ENCODE data around the gene ATP8B2. TPM values are rescaled to one million over a fixed set of nuclear protein-coding genes. Genes with fewer than 3 reads are reported as not detected.
A peak's percentile ranks its signal among the peaks of the same experiment; 100 is the strongest.
"Not testable (repeated sequence)": the region's sequence is repeated elsewhere in the genome, so short reads cannot be mapped to it uniquely, and the experiment has no call there.

ATP8B2 gene
- total RNA-seq, 1 experiment from 2014 or later: 50.0 TPM

DNA sequence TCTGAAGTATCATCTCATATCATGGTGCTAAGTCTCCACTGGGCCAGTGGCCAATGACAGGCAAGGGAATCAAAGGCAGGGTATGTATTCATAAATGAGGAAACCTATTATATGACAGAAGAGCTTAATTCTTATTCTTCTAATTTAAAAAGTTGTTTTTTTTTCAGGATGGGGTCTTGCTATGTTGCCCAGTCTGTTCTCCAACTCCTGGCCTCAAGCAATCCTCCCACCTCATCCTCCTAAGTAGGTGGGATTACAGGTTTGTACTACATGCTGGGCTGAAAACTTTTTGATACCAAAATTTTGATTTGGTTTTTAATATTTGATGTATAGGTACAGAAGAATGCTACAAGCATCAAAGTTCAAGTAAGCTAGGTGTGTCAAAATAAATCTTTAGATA is 35.0 kb downstream of the ATP8B2 start:
- no peak for ATAC-seq
- TF ChIP-seq ZNF121 (CRISPR knock-in tag; IDR thresholded peaks at IDR 0.05) (no peak), CREB1 (CRISPR knock-in tag; IDR thresholded peaks at IDR 0.05) (no peak), ZBTB21 (CRISPR knock-in tag; IDR thresholded peaks at IDR 0.05; ENCODE audit: borderline replicate concordance) (no peak), RELA (CRISPR knock-in tag; IDR thresholded peaks at IDR 0.05; ENCODE audit: borderline replicate concordance) (no peak)
- TF ChIP-seq, protein P1, sequence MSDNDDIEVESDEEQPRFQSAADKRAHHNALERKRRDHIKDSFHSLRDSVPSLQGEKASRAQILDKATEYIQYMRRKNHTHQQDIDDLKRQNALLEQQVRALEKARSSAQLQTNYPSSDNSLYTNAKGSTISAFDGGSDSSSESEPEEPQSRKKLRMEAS (CRISPR knock-in tag; IDR thresholded peaks at IDR 0.05): no peak
- TF ChIP-seq, protein P2, sequence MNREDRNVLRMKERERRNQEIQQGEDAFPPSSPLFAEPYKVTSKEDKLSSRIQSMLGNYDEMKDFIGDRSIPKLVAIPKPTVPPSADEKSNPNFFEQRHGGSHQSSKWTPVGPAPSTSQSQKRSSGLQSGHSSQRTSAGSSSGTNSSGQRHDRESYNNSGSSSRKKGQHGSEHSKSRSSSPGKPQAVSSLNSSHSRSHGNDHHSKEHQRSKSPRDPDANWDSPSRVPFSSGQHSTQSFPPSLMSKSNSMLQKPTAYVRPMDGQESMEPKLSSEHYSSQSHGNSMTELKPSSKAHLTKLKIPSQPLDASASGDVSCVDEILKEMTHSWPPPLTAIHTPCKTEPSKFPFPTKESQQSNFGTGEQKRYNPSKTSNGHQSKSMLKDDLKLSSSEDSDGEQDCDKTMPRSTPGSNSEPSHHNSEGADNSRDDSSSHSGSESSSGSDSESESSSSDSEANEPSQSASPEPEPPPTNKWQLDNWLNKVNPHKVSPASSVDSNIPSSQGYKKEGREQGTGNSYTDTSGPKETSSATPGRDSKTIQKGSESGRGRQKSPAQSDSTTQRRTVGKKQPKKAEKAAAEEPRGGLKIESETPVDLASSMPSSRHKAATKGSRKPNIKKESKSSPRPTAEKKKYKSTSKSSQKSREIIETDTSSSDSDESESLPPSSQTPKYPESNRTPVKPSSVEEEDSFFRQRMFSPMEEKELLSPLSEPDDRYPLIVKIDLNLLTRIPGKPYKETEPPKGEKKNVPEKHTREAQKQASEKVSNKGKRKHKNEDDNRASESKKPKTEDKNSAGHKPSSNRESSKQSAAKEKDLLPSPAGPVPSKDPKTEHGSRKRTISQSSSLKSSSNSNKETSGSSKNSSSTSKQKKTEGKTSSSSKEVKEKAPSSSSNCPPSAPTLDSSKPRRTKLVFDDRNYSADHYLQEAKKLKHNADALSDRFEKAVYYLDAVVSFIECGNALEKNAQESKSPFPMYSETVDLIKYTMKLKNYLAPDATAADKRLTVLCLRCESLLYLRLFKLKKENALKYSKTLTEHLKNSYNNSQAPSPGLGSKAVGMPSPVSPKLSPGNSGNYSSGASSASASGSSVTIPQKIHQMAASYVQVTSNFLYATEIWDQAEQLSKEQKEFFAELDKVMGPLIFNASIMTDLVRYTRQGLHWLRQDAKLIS (CRISPR knock-in tag; IDR thresholded peaks at IDR 0.05; ENCODE audit: borderline replicate concordance): no peak
- no peaks in the 10 kb centered on the region; the same call in 1 of the 2 replicates for H3K27me3 Mint-ChIP-seq (ENCODE audit: low read depth)
- no peak overlapping the region for H3K4me3 Mint-ChIP-seq
- POLR2A ChIA-PET: no interaction called here
- peaks cover 9% of the 10 kb centered on the region for H3K4me1 Mint-ChIP-seq
- DNase-seq (ENCODE audit: low spot score): no peak
- peaks cover 18% of the 10 kb centered on the region for H3K9me3 Mint-ChIP-seq
- H3K36me3 Mint-ChIP-seq: 0 out of 2 replicates have a peak, but pooled peaks cover 5% of the 10 kb centered on the region
- CTCF ChIA-PET: interaction anchor here (2.0 to 2.4 kb wide), 2 partner anchors 25 to 31 kb away, joined by 6 to 14 read pairs; no protein-coding TSS in a partner anchor
- no peak overlapping the region for H3K27ac Mint-ChIP-seq

DNA sequence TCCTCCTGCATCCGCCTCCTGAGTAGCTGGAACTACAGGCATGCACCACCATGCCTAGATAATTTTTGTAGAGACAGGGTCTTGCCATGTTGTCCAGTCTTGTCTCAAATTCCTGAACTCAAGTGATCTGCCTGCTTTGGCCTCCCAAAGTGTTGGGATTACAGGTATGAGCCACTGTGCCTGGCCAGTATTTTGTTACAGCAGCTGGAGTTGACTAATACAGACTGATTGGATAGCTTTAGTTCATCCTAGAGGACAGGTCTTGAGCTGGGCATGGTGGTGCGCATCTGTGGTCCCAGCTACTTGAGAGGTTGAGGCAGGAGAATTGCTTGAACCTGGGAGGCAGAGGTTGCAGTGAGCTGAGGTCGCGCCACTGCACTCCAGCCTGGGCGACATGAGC is 35.6 kb downstream of the ATP8B2 start:
- H3K9me3 Mint-ChIP-seq: peaks cover 18% of the 10 kb centered on the region
- CTCF ChIA-PET: interaction anchor here (1.1 to 2.4 kb wide), 3 partner anchors 15 to 32 kb away, joined by 4 to 14 read pairs (median 6); no protein-coding TSS in a partner anchor
- DNase-seq (ENCODE audit: low spot score); H3K4me3 Mint-ChIP-seq; H3K27me3 Mint-ChIP-seq (ENCODE audit: low read depth); ATAC-seq; H3K27ac Mint-ChIP-seq; POLR2A ChIA-PET; H3K4me1 Mint-ChIP-seq; H3K36me3 Mint-ChIP-seq: not testable (repeated sequence)
- TF ChIP-seq ZNF121 (CRISPR knock-in tag; IDR thresholded peaks at IDR 0.05): peak; percentile 26; the same call in 1 of the 2 replicates

DNA sequence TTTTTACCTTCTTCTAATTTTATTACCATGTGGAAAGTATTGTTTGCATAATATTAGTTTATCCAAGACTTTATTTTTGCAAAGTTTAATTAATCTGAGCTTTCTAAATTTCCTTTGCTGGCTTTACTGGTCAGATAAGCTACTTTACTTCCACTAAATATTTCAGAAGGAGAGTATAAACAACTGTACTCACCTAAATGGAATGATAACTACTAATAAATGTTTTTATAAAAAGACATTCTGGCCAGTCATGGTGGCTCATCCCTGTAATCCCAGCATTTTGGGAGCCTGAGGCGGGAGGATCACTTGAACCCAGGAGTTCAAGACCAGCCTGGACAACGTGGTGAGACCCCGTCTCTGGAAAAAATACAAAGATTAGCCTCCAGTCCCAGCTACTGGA is 36.0 kb downstream of the ATP8B2 start:
- H3K36me3 Mint-ChIP-seq: 0 out of 2 replicates have a peak, but pooled peaks cover 5% of the 10 kb centered on the region
- ATAC-seq (no peak), DNase-seq (ENCODE audit: low spot score) (no peak)
- no peaks in the 10 kb centered on the region; the same call in 1 of the 2 replicates for H3K27me3 Mint-ChIP-seq (ENCODE audit: low read depth)
- ChIA-PET CTCF (interaction anchor here (1.0 to 2.4 kb wide), 4 partner anchors 16 to 36 kb away, joined by 3 to 14 read pairs (median 5); partner anchors contain the start of gene ATP8B2), POLR2A (no interaction called here)
- peaks cover 18% of the 10 kb centered on the region for H3K9me3 Mint-ChIP-seq
- no peak overlapping the region for H3K4me3 Mint-ChIP-seq
- no peak overlapping the region for H3K27ac Mint-ChIP-seq
- peaks cover 9% of the 10 kb centered on the region for H3K4me1 Mint-ChIP-seq
- TF ChIP-seq, protein P3, sequence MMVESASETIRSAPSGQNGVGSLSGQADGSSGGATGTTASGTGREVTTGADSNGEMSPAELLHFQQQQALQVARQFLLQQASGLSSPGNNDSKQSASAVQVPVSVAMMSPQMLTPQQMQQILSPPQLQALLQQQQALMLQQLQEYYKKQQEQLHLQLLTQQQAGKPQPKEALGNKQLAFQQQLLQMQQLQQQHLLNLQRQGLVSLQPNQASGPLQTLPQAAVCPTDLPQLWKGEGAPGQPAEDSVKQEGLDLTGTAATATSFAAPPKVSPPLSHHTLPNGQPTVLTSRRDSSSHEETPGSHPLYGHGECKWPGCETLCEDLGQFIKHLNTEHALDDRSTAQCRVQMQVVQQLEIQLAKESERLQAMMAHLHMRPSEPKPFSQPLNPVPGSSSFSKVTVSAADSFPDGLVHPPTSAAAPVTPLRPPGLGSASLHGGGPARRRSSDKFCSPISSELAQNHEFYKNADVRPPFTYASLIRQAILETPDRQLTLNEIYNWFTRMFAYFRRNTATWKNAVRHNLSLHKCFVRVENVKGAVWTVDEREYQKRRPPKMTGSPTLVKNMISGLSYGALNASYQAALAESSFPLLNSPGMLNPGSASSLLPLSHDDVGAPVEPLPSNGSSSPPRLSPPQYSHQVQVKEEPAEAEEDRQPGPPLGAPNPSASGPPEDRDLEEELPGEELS (CRISPR knock-in tag; IDR thresholded peaks at IDR 0.05): no peak
- TF ChIP-seq NR1H2 (CRISPR knock-in tag; IDR thresholded peaks at IDR 0.05) (no peak), PRRX2 (CRISPR knock-in tag; IDR thresholded peaks at IDR 0.05) (no peak), ZNF263 (CRISPR knock-in tag; IDR thresholded peaks at IDR 0.05; ENCODE audit: low read depth) (no peak), KAT7 (CRISPR knock-in tag; IDR thresholded peaks at IDR 0.05; ENCODE audit: borderline replicate concordance) (no peak), ZNF121 (CRISPR knock-in tag; IDR thresholded peaks at IDR 0.05) (no peak), NFATC4 (CRISPR knock-in tag; IDR thresholded peaks at IDR 0.05) (no peak), ZNF423 (CRISPR knock-in tag; IDR thresholded peaks at IDR 0.05) (no peak), TEAD1 (CRISPR knock-in tag; IDR thresholded peaks at IDR 0.05) (no peak)
- TF ChIP-seq, protein P2 (CRISPR knock-in tag; IDR thresholded peaks at IDR 0.05; ENCODE audit: borderline replicate concordance): no peak
- TF ChIP-seq, protein P4, sequence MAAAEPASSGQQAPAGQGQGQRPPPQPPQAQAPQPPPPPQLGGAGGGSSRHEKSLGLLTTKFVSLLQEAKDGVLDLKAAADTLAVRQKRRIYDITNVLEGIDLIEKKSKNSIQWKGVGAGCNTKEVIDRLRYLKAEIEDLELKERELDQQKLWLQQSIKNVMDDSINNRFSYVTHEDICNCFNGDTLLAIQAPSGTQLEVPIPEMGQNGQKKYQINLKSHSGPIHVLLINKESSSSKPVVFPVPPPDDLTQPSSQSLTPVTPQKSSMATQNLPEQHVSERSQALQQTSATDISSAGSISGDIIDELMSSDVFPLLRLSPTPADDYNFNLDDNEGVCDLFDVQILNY (CRISPR knock-in tag; IDR thresholded peaks at IDR 0.05): no peak
- TF ChIP-seq, protein P5, sequence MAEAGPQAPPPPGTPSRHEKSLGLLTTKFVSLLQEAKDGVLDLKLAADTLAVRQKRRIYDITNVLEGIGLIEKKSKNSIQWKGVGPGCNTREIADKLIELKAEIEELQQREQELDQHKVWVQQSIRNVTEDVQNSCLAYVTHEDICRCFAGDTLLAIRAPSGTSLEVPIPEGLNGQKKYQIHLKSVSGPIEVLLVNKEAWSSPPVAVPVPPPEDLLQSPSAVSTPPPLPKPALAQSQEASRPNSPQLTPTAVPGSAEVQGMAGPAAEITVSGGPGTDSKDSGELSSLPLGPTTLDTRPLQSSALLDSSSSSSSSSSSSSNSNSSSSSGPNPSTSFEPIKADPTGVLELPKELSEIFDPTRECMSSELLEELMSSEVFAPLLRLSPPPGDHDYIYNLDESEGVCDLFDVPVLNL (CRISPR knock-in tag; IDR thresholded peaks at IDR 0.05; ENCODE audit: borderline replicate concordance, low read depth): no peak

All from WTC11 (cell line).